GM12801 (cell line): ENCODE data around the gene SIAH2.

Experiments used
- TF ChIP-seq, protein P1 (sequence below): IDR thresholded peaks from one replicate; pipeline ENCODE4 v1.5.1; 2011; ENCODE audit warnings: control low read depth; ENCODE audit not compliant: insufficient read length; ENCODE audit errors: extremely low read depth

SIAH2 gene

DNA sequence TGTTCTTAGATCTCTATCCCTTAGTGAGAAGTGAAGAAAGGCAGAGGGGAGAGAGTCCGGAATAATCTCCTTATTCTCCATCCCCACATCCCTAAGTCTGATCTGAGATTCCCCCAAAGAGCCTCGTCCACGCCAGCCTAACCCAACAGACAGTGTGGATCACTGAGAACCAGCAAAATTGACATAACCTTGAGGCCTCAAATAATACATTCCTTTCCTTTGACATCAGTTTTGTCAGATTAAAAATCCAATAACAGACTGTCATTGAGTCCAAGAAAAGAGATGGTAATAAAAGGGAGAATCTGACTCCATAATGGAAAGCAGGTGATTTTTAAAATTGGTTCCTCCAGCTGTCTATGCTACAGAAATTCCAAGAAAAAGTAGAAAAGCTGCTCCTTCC, 7.7 kb upstream of the SIAH2 start:
- TF ChIP-seq, protein P1, sequence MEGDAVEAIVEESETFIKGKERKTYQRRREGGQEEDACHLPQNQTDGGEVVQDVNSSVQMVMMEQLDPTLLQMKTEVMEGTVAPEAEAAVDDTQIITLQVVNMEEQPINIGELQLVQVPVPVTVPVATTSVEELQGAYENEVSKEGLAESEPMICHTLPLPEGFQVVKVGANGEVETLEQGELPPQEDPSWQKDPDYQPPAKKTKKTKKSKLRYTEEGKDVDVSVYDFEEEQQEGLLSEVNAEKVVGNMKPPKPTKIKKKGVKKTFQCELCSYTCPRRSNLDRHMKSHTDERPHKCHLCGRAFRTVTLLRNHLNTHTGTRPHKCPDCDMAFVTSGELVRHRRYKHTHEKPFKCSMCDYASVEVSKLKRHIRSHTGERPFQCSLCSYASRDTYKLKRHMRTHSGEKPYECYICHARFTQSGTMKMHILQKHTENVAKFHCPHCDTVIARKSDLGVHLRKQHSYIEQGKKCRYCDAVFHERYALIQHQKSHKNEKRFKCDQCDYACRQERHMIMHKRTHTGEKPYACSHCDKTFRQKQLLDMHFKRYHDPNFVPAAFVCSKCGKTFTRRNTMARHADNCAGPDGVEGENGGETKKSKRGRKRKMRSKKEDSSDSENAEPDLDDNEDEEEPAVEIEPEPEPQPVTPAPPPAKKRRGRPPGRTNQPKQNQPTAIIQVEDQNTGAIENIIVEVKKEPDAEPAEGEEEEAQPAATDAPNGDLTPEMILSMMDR: no peak

DNA sequence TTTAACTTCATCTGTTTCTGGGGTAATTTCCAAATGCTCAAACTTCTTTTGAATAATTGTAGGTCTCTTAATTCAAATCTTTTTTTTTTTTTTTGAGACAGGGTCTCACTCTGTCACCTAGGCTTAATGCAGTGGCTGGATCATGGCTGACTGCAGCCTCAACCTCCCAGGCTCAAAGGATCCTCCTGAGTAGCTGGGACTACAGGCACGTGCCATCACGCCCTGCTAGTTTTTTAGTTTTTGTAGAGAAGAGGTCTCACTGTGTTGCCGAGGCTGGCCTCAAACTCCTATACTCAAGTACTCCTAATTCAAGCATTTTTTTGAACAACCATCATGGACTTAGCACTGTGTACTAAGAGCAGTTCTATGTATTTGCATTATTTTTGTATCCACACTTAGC, 3.8 kb upstream of the SIAH2 start:
- TF ChIP-seq, protein P1: no peak

- TF ChIP-seq, protein P1: no peak
Observed at GRCh38 chr3:150765949-150766720, 3.2 kb upstream of the SIAH2 start.

- TF ChIP-seq, protein P1: no peak
Observed at GRCh38 chr3:150764967-150765366, 2.0 kb upstream of the SIAH2 start.

GRCh38 chr3:150764566-150764965, 1.6 kb upstream of the SIAH2 start:
- TF ChIP-seq, protein P1: no peak

DNA sequence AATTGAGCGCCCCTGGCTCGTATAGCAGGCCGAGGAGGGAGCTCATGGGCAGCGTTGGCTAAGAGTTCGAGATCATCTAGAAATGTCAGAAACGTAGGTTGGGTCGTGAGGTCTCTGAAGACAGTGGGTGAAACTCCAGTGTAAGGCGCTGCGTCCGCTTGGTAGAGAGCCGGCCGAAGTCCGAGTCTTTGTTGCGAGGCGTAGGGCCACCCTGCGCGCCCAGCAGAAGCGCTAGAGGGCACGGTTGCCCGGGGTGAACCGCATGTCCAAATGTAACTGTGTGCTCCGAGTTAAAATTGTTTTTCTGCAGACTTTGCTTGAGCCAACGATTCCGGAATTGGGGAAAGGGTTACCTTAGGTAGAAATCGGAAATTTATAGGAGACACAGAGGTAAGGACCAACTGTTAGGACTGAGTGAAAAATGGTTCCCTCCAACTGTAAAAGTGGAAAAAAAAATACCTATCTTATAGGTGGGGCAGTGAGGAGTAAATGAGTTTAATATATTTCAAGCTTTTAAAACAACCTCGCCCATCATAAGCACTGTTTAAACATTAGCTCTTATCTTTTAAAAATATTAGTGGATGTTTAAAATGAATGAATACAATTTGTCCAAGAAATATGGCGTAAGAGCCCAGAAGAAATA, 993 bp upstream of the SIAH2 start:
- TF ChIP-seq, protein P1: no peak

DNA sequence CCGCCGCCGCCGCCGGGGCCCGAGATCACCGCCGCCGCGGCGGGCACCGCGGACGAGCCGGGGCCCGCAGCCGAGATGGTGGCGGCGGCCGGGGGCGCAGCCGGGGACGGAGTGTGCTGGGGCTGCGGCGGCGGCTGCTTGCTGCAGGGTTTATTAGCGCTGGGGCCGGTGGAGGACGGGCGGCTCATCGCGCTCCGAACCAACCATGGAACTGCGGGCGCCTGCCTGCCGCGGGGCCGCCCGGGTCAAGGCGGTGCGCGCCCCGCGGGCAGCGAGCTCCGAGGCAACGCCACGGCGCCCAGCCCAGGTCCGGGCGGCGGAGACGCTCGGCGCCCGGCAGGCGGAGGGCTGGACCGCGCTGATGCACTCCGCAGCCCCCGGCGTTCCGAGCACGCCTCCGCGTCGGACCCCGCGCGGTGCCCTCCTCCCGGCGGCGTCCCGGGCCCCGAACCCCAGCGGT, 277 bp downstream of the SIAH2 start:
- TF ChIP-seq, protein P1: no peak
